Adrenal gland (tissue), 5 donors: ENCODE results near the gene PRRT1.

Experiments used
- POLR2A ChIP-seq, 2 donors: fragments of 450-650 bp; IDR thresholded peaks; one replicate each; pipeline ENCODE4 v1.6.1; 2017; ENCODE audit warnings: antibody characterized with exemption in 2 of 2, mild to moderate bottlenecking in 2 of 2, moderate library complexity in 1 of 2
- TF ChIP-seq, protein P1 (sequence below), 6 experiments: fragments of 450-650 bp in 4 of 6; fragments of 200-600 bp in 2 of 6; sonication (generic) in 1 of 6; IDR thresholded peaks; 1 replicate in 5 of 6; 2 replicates in 1 of 6; pipeline versions ENCODE4 v1.5.1 to v1.8.0; 2016 to 2021; ENCODE audit warnings: antibody characterized with exemption in 6 of 6, mild to moderate bottlenecking in 2 of 6, moderate library complexity in 1 of 6
- donor health status: DM: no; HTN: no; CAD: no.

DNA sequence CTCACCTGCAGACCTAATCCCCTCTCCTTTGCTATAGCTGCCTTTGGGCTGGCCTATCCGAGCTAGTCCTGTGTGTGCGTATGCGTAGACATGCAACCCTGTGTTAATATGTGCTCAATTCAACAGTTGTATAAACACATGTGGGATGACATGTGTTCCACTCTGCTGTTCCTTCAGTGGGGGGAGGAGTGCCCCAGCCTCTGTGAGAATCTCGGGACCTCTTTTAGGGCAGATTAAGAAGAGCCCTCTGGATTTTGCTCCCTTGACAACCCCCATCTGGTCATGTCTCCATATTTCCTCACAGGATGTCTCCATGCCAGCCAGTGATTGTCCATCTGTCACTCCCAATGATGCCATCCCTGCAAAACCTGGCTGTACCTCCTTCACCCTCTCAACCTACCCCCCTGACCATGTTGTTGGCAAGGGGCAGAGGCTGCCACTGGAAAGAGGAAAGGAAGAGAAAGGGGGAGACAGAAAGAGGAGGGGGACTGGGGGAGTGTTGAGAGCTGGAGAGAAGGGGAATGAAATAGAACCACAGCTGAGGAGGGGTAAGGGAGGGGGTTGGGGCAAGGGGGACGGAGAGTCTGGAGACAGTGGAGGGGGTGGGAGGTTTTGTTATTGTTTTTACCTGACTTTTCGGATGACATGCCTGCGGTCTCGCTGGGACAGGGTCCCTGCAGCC, 417 bp downstream of the PRRT1 start:
- TF ChIP-seq, protein P1, sequence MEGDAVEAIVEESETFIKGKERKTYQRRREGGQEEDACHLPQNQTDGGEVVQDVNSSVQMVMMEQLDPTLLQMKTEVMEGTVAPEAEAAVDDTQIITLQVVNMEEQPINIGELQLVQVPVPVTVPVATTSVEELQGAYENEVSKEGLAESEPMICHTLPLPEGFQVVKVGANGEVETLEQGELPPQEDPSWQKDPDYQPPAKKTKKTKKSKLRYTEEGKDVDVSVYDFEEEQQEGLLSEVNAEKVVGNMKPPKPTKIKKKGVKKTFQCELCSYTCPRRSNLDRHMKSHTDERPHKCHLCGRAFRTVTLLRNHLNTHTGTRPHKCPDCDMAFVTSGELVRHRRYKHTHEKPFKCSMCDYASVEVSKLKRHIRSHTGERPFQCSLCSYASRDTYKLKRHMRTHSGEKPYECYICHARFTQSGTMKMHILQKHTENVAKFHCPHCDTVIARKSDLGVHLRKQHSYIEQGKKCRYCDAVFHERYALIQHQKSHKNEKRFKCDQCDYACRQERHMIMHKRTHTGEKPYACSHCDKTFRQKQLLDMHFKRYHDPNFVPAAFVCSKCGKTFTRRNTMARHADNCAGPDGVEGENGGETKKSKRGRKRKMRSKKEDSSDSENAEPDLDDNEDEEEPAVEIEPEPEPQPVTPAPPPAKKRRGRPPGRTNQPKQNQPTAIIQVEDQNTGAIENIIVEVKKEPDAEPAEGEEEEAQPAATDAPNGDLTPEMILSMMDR (IDR thresholded peaks at IDR 0.05) = no peak
- TF ChIP-seq POLR2A (IDR thresholded peaks at IDR 0.05) = no peak
